Measurements from ENCODE around the gene AKR7A2.

The AKR7A2 gene

GRCh38 chr1:19313961-19314882 is 2.3 kb upstream of the AKR7A2 start:
- TF ChIP-seq CTCF (IDR thresholded peaks at IDR 0.05; ENCODE audit: low read depth, low read length) = no peak
- H3K4me3 ChIP-seq (replicated peaks in 1 of 2; ENCODE audit: low read depth in 2 of 2, low read length in 2 of 2) = no peak overlapping the region
- DNase-seq (ENCODE audit: low read depth in 2 of 2) = no peak

DNA sequence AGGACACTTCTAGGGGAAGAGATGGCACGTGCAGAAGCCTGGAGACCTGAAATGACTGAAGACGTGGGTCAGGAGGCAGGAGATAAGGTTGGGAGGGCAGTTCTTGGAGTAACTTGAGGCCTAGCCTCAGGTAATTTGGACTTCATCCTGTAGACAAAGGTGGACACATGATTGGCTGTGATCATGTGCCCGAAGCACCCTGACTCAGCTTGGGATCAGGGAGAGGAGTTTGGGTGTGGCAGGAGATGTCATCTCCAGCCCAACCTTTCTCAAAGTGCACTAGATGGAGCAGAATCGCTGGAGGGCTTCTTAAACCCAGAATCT is 1.7 kb upstream of the AKR7A2 start:
- no peak for TF ChIP-seq CTCF (IDR thresholded peaks at IDR 0.05; ENCODE audit: low read depth, low read length)
- DNase-seq (ENCODE audit: low read depth in 2 of 2) = no peak
- H3K4me3 ChIP-seq (replicated peaks in 1 of 2; ENCODE audit: low read depth in 2 of 2, low read length in 2 of 2) = no peak overlapping the region

DNA sequence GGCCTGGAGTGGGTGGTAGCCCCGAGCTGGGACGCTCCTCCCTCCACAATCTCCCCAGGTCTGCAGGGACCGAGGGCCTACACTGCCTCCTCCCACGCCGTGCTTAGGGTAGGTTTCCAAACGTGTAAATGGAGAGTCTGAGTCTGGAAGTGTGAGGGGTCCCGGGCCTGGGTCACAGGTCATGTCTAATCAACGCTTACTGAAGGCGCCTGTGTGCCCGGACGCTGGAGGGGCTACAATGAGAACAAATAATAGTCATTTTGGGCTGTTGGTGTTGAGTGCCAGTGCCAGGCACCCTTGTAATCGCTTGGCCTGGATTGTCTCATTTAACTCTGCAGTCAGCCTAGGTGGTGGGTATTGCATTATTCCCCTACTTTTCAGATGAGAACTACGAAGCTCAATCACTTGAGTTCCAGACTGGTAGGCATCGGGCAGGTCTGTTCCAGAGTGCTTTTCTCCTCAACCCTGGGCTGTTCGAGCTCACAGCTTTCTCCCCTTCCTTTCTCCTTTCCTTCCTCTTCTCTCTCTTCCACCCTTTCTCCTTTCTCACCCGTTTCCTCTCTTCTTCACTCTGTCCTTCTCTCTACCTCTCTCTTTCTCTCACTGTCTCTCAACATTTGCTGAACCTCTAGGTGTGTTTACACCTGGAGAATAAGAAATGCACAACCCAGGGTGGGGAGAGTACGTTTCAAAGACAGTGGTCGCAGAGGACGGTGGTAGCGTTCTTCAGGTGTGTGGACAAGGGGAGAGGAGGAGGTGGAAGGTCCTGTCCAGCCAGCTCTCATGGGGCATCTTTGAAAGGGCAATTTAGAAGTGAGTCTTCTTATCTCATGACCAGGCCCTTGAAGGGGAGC is 1.1 kb upstream of the AKR7A2 start:
- peak overlapping the region; percentile 75 to 80 for H3K4me3 ChIP-seq (replicated peaks in 1 of 2; ENCODE audit: low read depth in 2 of 2, low read length in 2 of 2)
- TF ChIP-seq CTCF (IDR thresholded peaks at IDR 0.05; ENCODE audit: low read depth, low read length) = no peak
- no peak for DNase-seq (ENCODE audit: low read depth in 2 of 2)

DNA sequence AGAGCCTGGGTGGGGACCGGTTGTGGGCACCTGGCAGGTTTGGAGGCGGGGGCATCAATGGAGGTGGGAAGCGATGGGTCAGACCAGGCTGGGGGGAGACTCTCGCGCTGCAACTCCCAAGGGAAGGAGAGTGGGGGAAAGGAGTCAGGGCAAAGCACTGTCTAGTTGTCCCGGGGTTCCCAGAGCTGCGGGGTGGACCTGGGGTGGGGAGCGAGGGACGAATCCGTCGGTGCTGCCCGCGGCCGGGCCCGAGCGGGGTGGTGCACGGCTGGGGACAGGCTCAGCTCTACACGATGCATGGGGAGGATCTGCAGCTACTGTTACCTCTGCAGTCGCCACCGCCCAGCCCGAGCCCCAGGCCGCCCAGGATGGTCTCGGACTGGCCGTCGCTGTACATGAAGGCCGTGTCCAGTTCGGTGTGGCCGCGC is 427 bp downstream of the AKR7A2 start:
- no peak for TF ChIP-seq CTCF (IDR thresholded peaks at IDR 0.05; ENCODE audit: low read depth, low read length)
- peak overlapping the region; percentile 83 to 87 for H3K4me3 ChIP-seq (replicated peaks in 1 of 2; ENCODE audit: low read depth in 2 of 2, low read length in 2 of 2)
- no peak for DNase-seq (ENCODE audit: low read depth in 2 of 2)

DNA sequence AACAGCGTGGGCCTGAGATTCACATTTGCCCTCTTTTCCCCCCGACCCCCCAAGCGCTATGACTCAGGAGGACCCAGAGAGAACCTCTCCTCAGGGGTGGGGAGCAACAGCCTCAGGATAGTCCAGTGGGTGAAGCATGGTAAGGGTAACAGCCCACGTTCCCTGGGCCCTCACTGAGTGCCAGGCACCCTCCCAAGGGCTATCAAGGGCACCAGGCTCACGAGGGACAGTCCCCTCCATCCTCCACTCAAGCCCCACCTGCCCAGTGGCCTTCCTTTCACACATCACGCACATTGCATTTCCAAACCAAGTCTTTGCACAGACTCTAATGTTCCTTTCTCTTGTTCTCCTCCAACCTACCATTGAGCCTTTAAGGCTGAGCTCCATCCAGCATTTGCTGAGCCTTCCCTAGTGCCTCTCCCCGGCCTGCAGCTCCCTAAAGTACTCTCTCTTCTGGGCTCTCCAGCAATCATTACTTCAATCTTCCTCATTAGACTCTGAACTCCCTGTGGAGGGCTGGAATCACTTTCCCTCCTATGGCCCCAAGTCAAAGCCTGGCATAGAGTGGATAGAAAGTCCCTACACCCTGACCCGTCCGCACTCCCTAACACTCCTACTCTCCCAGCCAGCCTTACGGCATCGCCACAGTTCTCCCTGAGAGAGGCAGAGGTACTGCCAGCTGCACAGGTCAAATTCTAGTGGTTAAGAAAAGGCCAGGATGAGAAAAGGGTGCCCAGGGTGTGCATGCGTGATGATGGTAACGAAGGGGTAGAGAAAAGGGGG is 1.0 kb downstream of the AKR7A2 start:
- DNase-seq (ENCODE audit: low read depth in 2 of 2) = peak in 1 of 2 donors; percentile 16
- peak overlapping the region; percentile 83 to 87 for H3K4me3 ChIP-seq (replicated peaks in 1 of 2; ENCODE audit: low read depth in 2 of 2, low read length in 2 of 2)
- TF ChIP-seq CTCF (IDR thresholded peaks at IDR 0.05; ENCODE audit: low read depth, low read length) = no peak

DNA sequence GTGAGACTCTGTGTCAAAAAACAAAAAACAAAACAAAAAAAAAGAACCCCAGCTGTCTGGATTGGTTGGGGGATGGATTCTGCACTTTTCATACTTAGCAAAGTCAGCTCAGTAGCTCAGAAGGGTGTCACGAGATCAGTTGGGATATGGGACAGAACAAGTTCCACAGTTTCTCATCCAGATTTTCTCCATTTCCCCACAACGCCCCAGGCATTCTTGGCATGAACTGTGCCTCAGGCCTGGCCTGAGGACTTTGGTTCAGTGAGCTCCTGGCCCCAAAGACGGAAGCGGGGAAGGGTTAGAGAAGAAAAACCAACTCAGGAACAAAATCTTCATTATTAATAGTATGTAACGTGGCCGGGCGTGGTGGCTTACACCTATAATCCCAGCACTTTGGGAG is 1.9 kb downstream of the AKR7A2 start:
- H3K4me3 ChIP-seq (replicated peaks in 1 of 2; ENCODE audit: low read depth in 2 of 2, low read length in 2 of 2) = no peak overlapping the region
- TF ChIP-seq CTCF (IDR thresholded peaks at IDR 0.05; ENCODE audit: low read depth, low read length) = no peak
- DNase-seq (ENCODE audit: low read depth in 2 of 2) = no peak
